GM12878 (cell line): ENCODE measurements around the gene ALPP. TPM values are rescaled to one million over a fixed set of nuclear protein-coding genes. Genes with fewer than 3 reads are reported as not detected.

Experiments used
- ATAC-seq: fragments of 200-7000 bp; cut with Tn5 transposase; 3 replicates; pipeline ENCODE4 v1.9.1; 2020; ENCODE audit warnings: mild to moderate bottlenecking, moderate library complexity
- BruUV-seq: library from RNA; stranded (reverse); fragments of 400-500 nt; replicated peaks from 2 replicates; lab custom pipeline; 2021; lab: Mats Ljungman, UMichigan
- CTCF ChIA-PET: fragments of 300-600 bp; sonication (Branson Sonifier 250); formaldehyde crosslinking; extraction: SDS; loops from one replicate; lab custom pipeline; 2021; ENCODE audit warnings: inconsistent platforms; lab: Yijun Ruan, JAX
- POLR2A ChIA-PET: fragments of 350-600 bp; formaldehyde crosslinking; extraction: SDS; loops from one replicate; lab custom pipeline; 2021; ENCODE audit warnings: inconsistent platforms; lab: Charles Lee
- RAD21 ChIA-PET: fragments of 300-600 bp; sonication (Branson Sonifier 250); formaldehyde crosslinking; loops from one replicate; lab custom pipeline; 2023; ENCODE audit warnings: antibody characterized with exemption; ENCODE audit not compliant: unreplicated experiment; lab: Charles Lee
- SMC1A ChIA-PET: fragments of 300-600 bp; sonication (Branson Sonifier 250); formaldehyde crosslinking; loops from one replicate; lab custom pipeline; 2023; ENCODE audit not compliant: unreplicated experiment, uncharacterized antibody; lab: Charles Lee
- DNase-seq: peaks from one replicate; pipeline ENCODE4 v3.0.0-alpha.2; 2011; ENCODE audit warnings: low read depth, low spot score
- FAIRE-seq: peaks from 3 replicates; lab custom pipeline; 2011; peaks lifted over from hg19 to GRCh38; lab: Jason Lieb, UNC
- H2AFZ ChIP-seq: 2 replicates; pipeline ENCODE4 v1.6.0; 2011; ENCODE audit warnings: low read depth, low read length, control low read depth; ENCODE audit not compliant: control insufficient read depth
- H3K27ac ChIP-seq: 2 replicates; pipeline ENCODE4 v1.5.1; 2011; ENCODE audit warnings: control low read depth; ENCODE audit not compliant: control insufficient read depth, insufficient read depth
- H3K27me3 ChIP-seq, 2 experiments: replicated peaks in 1 of 2; 2 replicates each; pipeline versions ENCODE4 v1.6.0 to v1.6.1; 2011; ENCODE audit warnings: low read length in 1 of 2; ENCODE audit not compliant: control insufficient read depth in 2 of 2, insufficient read depth in 2 of 2
- H3K36me3 ChIP-seq, 2 experiments: 2 replicates each; pipeline ENCODE4 v1.5.1; 2011; ENCODE audit warnings: low read length in 1 of 2; ENCODE audit not compliant: control insufficient read depth in 2 of 2, insufficient read depth in 2 of 2
- H3K4me1 ChIP-seq: 2 replicates; pipeline ENCODE4 v1.6.1; 2011; ENCODE audit warnings: mild to moderate bottlenecking, low read length, moderate library complexity, mixed read lengths; ENCODE audit not compliant: control insufficient read depth, insufficient read depth
- H3K4me2 ChIP-seq: 2 replicates; pipeline ENCODE4 v1.6.0; 2011; ENCODE audit warnings: control low read depth; ENCODE audit not compliant: control insufficient read depth, insufficient read depth
- H3K4me3 ChIP-seq: fragments of 200-600 bp; sonication (generic); 2 replicates; pipeline ENCODE4 v1.5.1; 2016
- H3K79me2 ChIP-seq: 2 replicates; pipeline ENCODE4 v1.6.0; 2011; ENCODE audit warnings: low read length; ENCODE audit not compliant: control insufficient read depth, insufficient read depth
- H3K9ac ChIP-seq: 2 replicates; pipeline ENCODE4 v1.8.0; 2011; ENCODE audit warnings: low read length, control low read depth, mixed read lengths; ENCODE audit not compliant: control insufficient read depth, insufficient read depth
- H3K9me3 ChIP-seq: replicated peaks from 3 replicates; pipeline ENCODE4 v1.5.1; 2011; ENCODE audit warnings: mild to moderate bottlenecking, low read length; ENCODE audit not compliant: control insufficient read depth, insufficient read depth
- H4K20me1 ChIP-seq: 2 replicates; pipeline ENCODE4 v1.6.0; 2011; ENCODE audit not compliant: control insufficient read depth, insufficient read depth
- ATF7 ChIP-seq: fragments of 450-650 bp; IDR thresholded peaks from 2 replicates; pipeline ENCODE4 v1.6.1; 2016; ENCODE audit warnings: low read depth, mild to moderate bottlenecking
- BRCA1 ChIP-seq: IDR thresholded peaks from 2 replicates; pipeline ENCODE4 v1.6.1; 2011; ENCODE audit warnings: low read depth, low read length, improper control_type of control experiment
- CREM ChIP-seq: IDR thresholded peaks from 2 replicates; pipeline ENCODE4 v1.6.1; 2014; ENCODE audit warnings: antibody characterized with exemption, low read depth
- CTCF ChIP-seq, 3 experiments: IDR thresholded peaks in 2 of 3; conservative IDR thresholded peaks in 1 of 3; 2 replicates each; pipeline ENCODE4 v1.5.1; 2011; ENCODE audit warnings: low read depth in 3 of 3, low read length in 3 of 3, mild to moderate bottlenecking in 3 of 3, control low read depth in 2 of 3, moderate library complexity in 2 of 3, inconsistent platforms in 1 of 3, mixed read lengths in 1 of 3; ENCODE audit not compliant: control insufficient read depth in 2 of 3, insufficient read depth in 1 of 3; ENCODE audit errors: extremely low read depth in 1 of 3
- DPF2 ChIP-seq: fragments of 450-650 bp; IDR thresholded peaks from 2 replicates; pipeline ENCODE4 v1.6.1; 2017; ENCODE audit warnings: mild to moderate bottlenecking
- ELK1 ChIP-seq: IDR thresholded peaks from 2 replicates; pipeline ENCODE4 v1.6.1; 2012; ENCODE audit warnings: low read depth, low read length, improper control_type of control experiment
- ESRRA ChIP-seq: IDR thresholded peaks from 2 replicates; pipeline ENCODE4 v1.6.1; 2012; ENCODE audit warnings: mild to moderate bottlenecking, low read length, improper control_type of control experiment
- ETV6 ChIP-seq, 2 experiments: fragments of 450-650 bp in 1 of 2; IDR thresholded peaks in 1 of 2; conservative IDR thresholded peaks in 1 of 2; 2 replicates each; pipeline ENCODE4 v1.6.1; 2014; ENCODE audit warnings: antibody characterized with exemption in 1 of 2, borderline replicate concordance in 1 of 2, low read depth in 1 of 2, mild to moderate bottlenecking in 1 of 2, moderate library complexity in 1 of 2
- FOXM1 ChIP-seq: IDR thresholded peaks from 2 replicates; pipeline ENCODE4 v1.6.1; 2012; ENCODE audit warnings: low read depth, mild to moderate bottlenecking, inconsistent platforms, low read length, moderate library complexity
- HSF1 ChIP-seq: fragments of 150-350 bp; IDR thresholded peaks from 2 replicates; pipeline ENCODE4 v1.6.1; 2014; ENCODE audit warnings: mild to moderate bottlenecking, low read depth, low read length
- IRF4 ChIP-seq: IDR thresholded peaks from 2 replicates; pipeline ENCODE4 v1.6.1; 2011; ENCODE audit warnings: low read depth, low read length
- MXI1 ChIP-seq: fragments of 150-350 bp; IDR thresholded peaks from 2 replicates; pipeline ENCODE4 v1.6.1; 2011; ENCODE audit warnings: low read depth, mild to moderate bottlenecking, inconsistent platforms, low read length, improper control_type of control experiment
- PAX8 ChIP-seq: fragments of 450-650 bp; IDR thresholded peaks from 2 replicates; pipeline ENCODE4 v1.6.1; 2017; ENCODE audit warnings: mild to moderate bottlenecking, moderate library complexity
- POLR2AphosphoS2 ChIP-seq: IDR thresholded peaks from 2 replicates; pipeline ENCODE4 v1.6.1; 2011; ENCODE audit warnings: low read depth, mild to moderate bottlenecking, low read length, improper control_type of control experiment, moderate library complexity
- RAD21 ChIP-seq: IDR thresholded peaks from 2 replicates; pipeline ENCODE4 v1.6.1; 2011; ENCODE audit warnings: mild to moderate bottlenecking, low read depth, low read length, moderate library complexity; ENCODE audit not compliant: insufficient read depth
- RBBP5 ChIP-seq: fragments of 200-600 bp; sonication (generic); conservative IDR thresholded peaks from 2 replicates; pipeline ENCODE4 v1.6.1; 2016
- SMAD1 ChIP-seq: fragments of 450-650 bp; IDR thresholded peaks from 2 replicates; pipeline ENCODE4 v1.6.1; 2018; ENCODE audit warnings: mild to moderate bottlenecking, low read depth; ENCODE audit not compliant: partially characterized antibody
- TCF3 ChIP-seq: IDR thresholded peaks from 2 replicates; pipeline ENCODE4 v1.6.1; 2012; ENCODE audit warnings: low read depth, mild to moderate bottlenecking, low read length, borderline replicate concordance; ENCODE audit not compliant: insufficient read depth
- WGBS: methylation state at CpG from one replicate; pipeline ENCODE4 v1.1.6; 2016; ENCODE audit warnings: low lambda C conversion rate; ENCODE audit not compliant: insufficient replicate concordance, insufficient coverage; ENCODE audit errors: missing lambda C conversion rate; 5-methylcytosine and 5-hydroxymethylcytosine counted together
- in situ Hi-C: fragments of 300-500 bp; cut with MboI; formaldehyde crosslinking; loops from 9 replicates; pipeline ENCODE4 v1.14.3; 2018; ENCODE audit warnings: mixed read lengths
- intact Hi-C: fragments of 100-400 bp; cut with micrococcal nuclease; formaldehyde crosslinking; loops from one replicate; pipeline ENCODE4 v1.14.2; 2022; ENCODE audit not compliant: unreplicated experiment
- polyA plus RNA-seq, 11 experiments: library from polyadenylated mRNA; depleted of rRNA in 4 of 11; unstranded in 6 of 11; stranded (reverse) in 5 of 11; fragments of >200 nt; fragmentation: Nextera tagmentation in 4 of 11; fragmentation: Illumina TruSeq in 1 of 11; extraction: Ambion mirVana in 4 of 11; extraction: Trizol in 1 of 11; gene quantifications; 1 replicate in 1 of 11; 2 replicates in 10 of 11; pipeline versions ENCODE4 v1.2.1 to v1.2.3, GENCODE V29; 2011 to 2016; ENCODE audit warnings: inconsistent platforms in 2 of 11, missing spikeins in 2 of 11, low read depth in 1 of 11
- total RNA-seq, 4 experiments: library from RNA; depleted of rRNA in 3 of 4; stranded (reverse); fragments of >200 nt in 3 of 4; fragmentation: Illumina TruSeq in 1 of 4; extraction: Trizol in 1 of 4; gene quantifications; 2 replicates each; pipeline versions ENCODE4 v1.2.1 to v1.2.3, GENCODE V29; 2013 to 2021

Gene ALPP
- total and polyA plus RNA-seq, 10 of the 15 experiments (the other 5 are each of a cell fraction or from before 2014, with no cell fraction given) = 0.21 TPM; not detected in 9

GRCh38 chr2:232362174-232362900, 16.2 kb upstream of the ALPP start:
- POLR2A ChIA-PET = no interaction called here
- Histone ChIP-seq H3K4me2 (no peak overlapping the region), H3K27me3 (no peaks in the 10 kb centered on the region), H3K36me3 (no peaks in the 10 kb centered on the region), H4K20me1 (no peaks in the 10 kb centered on the region), H3K27ac (no peak overlapping the region), H3K79me2 (no peaks in the 10 kb centered on the region), H3K4me3 (no peak overlapping the region)
- CTCF ChIA-PET = no interaction called here
- intact Hi-C loops = no loop called here
- in situ Hi-C loops = no loop called here
- WGBS = 66% methylated on average over 8 of the region's 8 CpGs
- no peak for DNase-seq
- SMC1A ChIA-PET = no interaction called here
- RAD21 ChIA-PET = no interaction called here
- TF ChIP-seq ETV6 (conservative IDR thresholded peaks at IDR 0.05 in 1 of 2, IDR thresholded peaks at IDR 0.05 in 1 of 2; ENCODE audit: borderline replicate concordance in 1 of 2, low read depth in 1 of 2) (no peak), DPF2 (no peak), MXI1 (no peak), HSF1 (no peak), BRCA1 (no peak), POLR2AphosphoS2 (no peak), ESRRA (no peak), CREM (no peak), SMAD1 (no peak), RAD21 (no peak), CTCF (IDR thresholded peaks at IDR 0.05 in 2 of 3, conservative IDR thresholded peaks at IDR 0.05 in 1 of 3; ENCODE audit: control insufficient read depth in 2 of 3, extremely low read depth in 1 of 3, insufficient read depth in 1 of 3, low read depth in 3 of 3, low read length in 3 of 3) (no peak), ATF7 (no peak), TCF3 (no peak), IRF4 (no peak), FOXM1 (no peak), RBBP5 (no peak), ELK1 (no peak), PAX8 (no peak)
- TF ChIP-seq, all 136 proteins: peak for 0
- H2AFZ ChIP-seq = no peak overlapping the region
- ATAC-seq = no peak
- no peaks in the 10 kb centered on the region; the same call in 2 of the 3 replicates for H3K9me3 ChIP-seq
- no peak overlapping the region for H3K9ac ChIP-seq
- no peak for FAIRE-seq
- BruUV-seq = no TSS peak
- peaks cover 9% of the 10 kb centered on the region for H3K4me1 ChIP-seq
